H1 (cell line): ENCODE measurements around the gene LRP8. TPM values are rescaled to one million over a fixed set of nuclear protein-coding genes. Genes with fewer than 3 reads are reported as not detected.

Experiments
- CTCF ChIA-PET: fragments of 300-600 bp; sonication (Branson Sonifier 250); formaldehyde crosslinking; loops from one replicate; lab custom pipeline; 2021; ENCODE audit not compliant: partially characterized antibody; lab: Charles Lee
- POLR2A ChIA-PET: fragments of 300-600 bp; sonication (Branson Sonifier 250); formaldehyde crosslinking; loops from one replicate; lab custom pipeline; 2021; ENCODE audit warnings: inconsistent platforms; ENCODE audit not compliant: partially characterized antibody; lab: Charles Lee
- DNase-seq, 2 experiments: peaks; one replicate each; pipeline versions ENCODE4 v3.0.0 to v3.0.0-alpha.2; 2010 to 2022; ENCODE audit warnings: low spot score in 2 of 2, low read depth in 1 of 2, mixed read lengths in 1 of 2
- FAIRE-seq: peaks from 2 replicates; lab custom pipeline; 2011; peaks lifted over from hg19 to GRCh38; lab: Jason Lieb, UNC
- H2AFZ ChIP-seq: 2 replicates; pipeline ENCODE4 v1.8.1; 2012; ENCODE audit warnings: low read length, inconsistent platforms
- H2AK5ac ChIP-seq: 2 replicates; pipeline ENCODE4 v1.6.1; 2013; ENCODE audit warnings: low read depth, low read length
- H2BK120ac ChIP-seq: replicated peaks from 2 replicates; pipeline ENCODE3; 2013; ENCODE audit warnings: low read depth, low read length, inconsistent platforms
- H2BK12ac ChIP-seq: 2 replicates; pipeline ENCODE4 v1.6.1; 2013; ENCODE audit warnings: low read depth, low read length
- H2BK15ac ChIP-seq: 2 replicates; pipeline ENCODE4 v1.6.1; 2013; ENCODE audit warnings: low read length
- H2BK20ac ChIP-seq: 2 replicates; pipeline ENCODE4 v1.6.1; 2013; ENCODE audit warnings: low read length
- H2BK5ac ChIP-seq: 2 replicates; pipeline ENCODE4 v1.6.1; 2013; ENCODE audit warnings: low read depth, low read length
- H3K14ac ChIP-seq: 2 replicates; pipeline ENCODE4 v1.6.1; 2013; ENCODE audit warnings: inconsistent platforms; ENCODE audit not compliant: insufficient read length
- H3K18ac ChIP-seq: 2 replicates; pipeline ENCODE4 v1.6.1; 2013; ENCODE audit warnings: low read length; ENCODE audit errors: extremely low read depth
- H3K23ac ChIP-seq: 2 replicates; pipeline ENCODE4 v1.6.1; 2013; ENCODE audit warnings: inconsistent platforms; ENCODE audit not compliant: insufficient read length
- H3K23me2 ChIP-seq: 2 replicates; pipeline ENCODE4 v1.6.1; 2013; ENCODE audit warnings: low read depth, low read length
- H3K27ac ChIP-seq: 2 replicates; pipeline ENCODE4 v1.6.1; 2011; ENCODE audit warnings: low read depth, low read length, inconsistent platforms
- H3K27me3 ChIP-seq, 4 experiments: replicated peaks in 1 of 4; 1 replicate in 1 of 4; 2 replicates in 3 of 4; pipeline versions ENCODE4 v1.6.1 to v1.8.1; 2011 to 2013; ENCODE audit warnings: low read length in 3 of 4, mild to moderate bottlenecking in 3 of 4, inconsistent platforms in 2 of 4, mixed read lengths in 2 of 4, moderate library complexity in 1 of 4; ENCODE audit not compliant: control insufficient read depth in 3 of 4, insufficient read depth in 3 of 4; ENCODE audit errors: extremely low read depth in 1 of 4
- H3K36me3 ChIP-seq, 4 experiments: 2 replicates each; pipeline versions ENCODE4 v1.6.1 to v1.8.1; 2011 to 2013; ENCODE audit warnings: mild to moderate bottlenecking in 4 of 4, low read length in 3 of 4, moderate library complexity in 2 of 4, control low read depth in 1 of 4, inconsistent platforms in 1 of 4; ENCODE audit not compliant: insufficient read depth in 4 of 4, control insufficient read depth in 2 of 4
- H3K4ac ChIP-seq: replicated peaks from 2 replicates; pipeline ENCODE3; 2013; ENCODE audit warnings: low read length, low read depth, mixed read lengths, inconsistent platforms; ENCODE audit not compliant: insufficient read length
- H3K4me1 ChIP-seq, 4 experiments: replicated peaks in 1 of 4; 1 replicate in 1 of 4; 2 replicates in 3 of 4; pipeline versions ENCODE4 v1.6.1 to v1.8.1; 2011 to 2013; ENCODE audit warnings: low read length in 3 of 4, inconsistent platforms in 2 of 4, mixed read lengths in 1 of 4; ENCODE audit not compliant: insufficient read depth in 4 of 4, control insufficient read depth in 3 of 4
- H3K4me2 ChIP-seq, 2 experiments: 2 replicates each; pipeline versions ENCODE4 v1.6.1 to v1.8.1; 2011 to 2013; ENCODE audit warnings: low read depth in 2 of 2, low read length in 2 of 2, control low read depth in 1 of 2, inconsistent platforms in 1 of 2, mild to moderate bottlenecking in 1 of 2; ENCODE audit not compliant: insufficient read depth in 1 of 2
- H3K4me3 ChIP-seq, 4 experiments: fragments of 200-600, 300-600 bp in 1 of 4; sonication (generic), shearing (Covaris generic), sonication (Bioruptor Twin) in 1 of 4; 2 replicates each; pipeline versions ENCODE4 v1.5.1 to v1.8.1; 2011 to 2016; ENCODE audit warnings: low read length in 4 of 4, low read depth in 3 of 4, control low read depth in 2 of 4, inconsistent platforms in 2 of 4, mild to moderate bottlenecking in 2 of 4, mixed read lengths in 1 of 4, moderate library complexity in 1 of 4; ENCODE audit not compliant: insufficient read depth in 2 of 4; ENCODE audit errors: extremely low read depth in 1 of 4
- H3K56ac ChIP-seq: replicated peaks from 2 replicates; pipeline ENCODE3; 2013; ENCODE audit warnings: low read depth, mild to moderate bottlenecking, mixed read lengths, low read length, inconsistent platforms; ENCODE audit not compliant: insufficient read length
- H3K79me1 ChIP-seq: 2 replicates; pipeline ENCODE4 v1.6.1; 2013; ENCODE audit warnings: low read depth, low read length, control low read depth
- H3K79me2 ChIP-seq, 2 experiments: 2 replicates each; pipeline versions ENCODE4 v1.6.1 to v1.8.1; 2012 to 2013; ENCODE audit warnings: low read length in 2 of 2, mild to moderate bottlenecking in 2 of 2, inconsistent platforms in 1 of 2; ENCODE audit not compliant: insufficient read depth in 2 of 2, control insufficient read depth in 1 of 2
- H3K9ac ChIP-seq, 4 experiments: replicated peaks in 1 of 4; 1 replicate in 1 of 4; 2 replicates in 3 of 4; pipeline versions ENCODE4 v1.6.1 to v1.8.1; 2011 to 2013; ENCODE audit warnings: low read depth in 3 of 4, low read length in 3 of 4, control low read depth in 2 of 4, mild to moderate bottlenecking in 2 of 4, moderate library complexity in 2 of 4, inconsistent platforms in 1 of 4; ENCODE audit errors: extremely low read depth in 1 of 4
- H3K9me3 ChIP-seq, 2 experiments: 2 replicates each; pipeline versions ENCODE4 v1.6.1 to v1.8.1; 2012 to 2013; ENCODE audit warnings: mild to moderate bottlenecking in 2 of 2, moderate library complexity in 2 of 2, control low read depth in 1 of 2, inconsistent platforms in 1 of 2, low read depth in 1 of 2, low read length in 1 of 2, mixed read lengths in 1 of 2; ENCODE audit not compliant: insufficient read depth in 2 of 2
- H4K20me1 ChIP-seq, 2 experiments: replicated peaks in 1 of 2; 2 replicates each; pipeline versions ENCODE3 to v1.8.1; 2011 to 2013; ENCODE audit warnings: inconsistent platforms in 2 of 2, low read length in 2 of 2, mild to moderate bottlenecking in 1 of 2; ENCODE audit not compliant: insufficient read depth in 2 of 2, control insufficient read depth in 1 of 2
- H4K5ac ChIP-seq: 2 replicates; pipeline ENCODE4 v1.6.1; 2013; ENCODE audit warnings: low read length, low read depth, mixed read lengths, inconsistent platforms; ENCODE audit not compliant: insufficient read length
- H4K8ac ChIP-seq: 2 replicates; pipeline ENCODE4 v1.8.0; 2013; ENCODE audit warnings: mild to moderate bottlenecking, moderate library complexity, low read length, inconsistent platforms; ENCODE audit not compliant: insufficient read depth; ENCODE audit errors: extremely low read depth
- H4K91ac ChIP-seq: replicated peaks from 2 replicates; pipeline ENCODE3; 2013; ENCODE audit warnings: low read length, mixed read lengths, inconsistent platforms; ENCODE audit not compliant: insufficient read length
- CHD1 ChIP-seq: IDR thresholded peaks from 2 replicates; pipeline ENCODE4 v1.6.1; 2012; ENCODE audit warnings: low read depth, low read length, improper control_type of control experiment
- CHD2 ChIP-seq: IDR thresholded peaks from 2 replicates; pipeline ENCODE4 v1.6.1; 2012; ENCODE audit warnings: low read length, improper control_type of control experiment
- GTF2F1 ChIP-seq: IDR thresholded peaks from 2 replicates; pipeline ENCODE4 v1.6.1; 2012; ENCODE audit warnings: low read depth, low read length, improper control_type of control experiment, borderline replicate concordance
- SAP30 ChIP-seq: fragments of 300-600 bp; sonication (generic); IDR thresholded peaks from 2 replicates; pipeline ENCODE4 v1.7.1; 2012; ENCODE audit warnings: low read length, moderate library complexity, mild to moderate bottlenecking, inconsistent platforms; ENCODE audit not compliant: insufficient read depth, insufficient replicate concordance
- SP1 ChIP-seq: IDR thresholded peaks from 2 replicates; pipeline ENCODE4 v1.6.1; 2011; ENCODE audit warnings: low read depth, low read length
- SP2 ChIP-seq: IDR thresholded peaks from 2 replicates; pipeline ENCODE4 v1.6.1; 2012; ENCODE audit warnings: mild to moderate bottlenecking, low read length, inconsistent platforms
- USF2 ChIP-seq: IDR thresholded peaks from 2 replicates; pipeline ENCODE4 v1.6.1; 2011; ENCODE audit warnings: low read length, improper control_type of control experiment
- WGBS, 2 experiments: shearing (Covaris generic) in 1 of 2; methylation state at CpG; one replicate each; pipeline versions ENCODE4 v1.1.6 to v1.1.7; 2013 to 2015; ENCODE audit warnings: low lambda C conversion rate in 2 of 2, mixed read lengths in 2 of 2, inconsistent platforms in 1 of 2, low coverage in 1 of 2, missing lambda C conversion rate in 1 of 2; ENCODE audit not compliant: insufficient replicate concordance in 2 of 2, insufficient coverage in 1 of 2, insufficient read length in 1 of 2; ENCODE audit errors: extremely low coverage in 1 of 2, missing lambda C conversion rate in 1 of 2; 5-methylcytosine and 5-hydroxymethylcytosine counted together
- polyA plus RNA-seq, 7 experiments: library from polyadenylated mRNA; depleted of rRNA in 3 of 7; stranded (reverse) in 5 of 7; unstranded in 2 of 7; fragments of >200 nt in 5 of 7; fragments of 200-250 nt in 2 of 7; gene quantifications; 1 replicate in 5 of 7; 2 replicates in 1 of 7; 4 replicates in 1 of 7; pipeline versions ENCODE4 v1.2.1 to v1.2.3, GENCODE V29; 2011 to 2013; ENCODE audit warnings: missing spikeins in 2 of 7, mixed read lengths in 2 of 7
- total RNA-seq: library from RNA; stranded (reverse); fragmentation: NEBNext Ultra II Directional; extraction: Animal tissue kit (Norgen Biotek cat#: 25700); gene quantifications from 2 replicates; pipeline ENCODE4 v1.2.1, GENCODE V29; 2021

The LRP8 gene
- total and polyA plus RNA-seq, 2 of the 8 experiments (the other 6 are each of a cell fraction or from before 2014, with no cell fraction given): 63.2 to 66.4 TPM

- Histone ChIP-seq H4K91ac (no peak overlapping the region), H3K23me2 (no peaks in the 10 kb centered on the region; the same call in 1 of the 2 replicates), H3K23ac (no peak overlapping the region), H3K79me2 (no peaks in the 10 kb centered on the region), H3K4me1 (no peaks in the 10 kb centered on the region; a peak in 1 of 7 replicates), H3K9ac (no peak overlapping the region), H2AFZ (no peak overlapping the region), H3K4me3 (no peak overlapping the region), H2BK20ac (no peak overlapping the region), H3K4me2 (no peak overlapping the region), H4K8ac (no peak overlapping the region), H3K18ac (no peak overlapping the region), H3K9me3 (no peaks in the 10 kb centered on the region), H3K56ac (no peak overlapping the region), H4K5ac (no peak overlapping the region), H3K36me3 (no peaks in the 10 kb centered on the region), H3K4ac (no peak overlapping the region), H3K27me3 (peaks cover 0 to 5% (median under 1%) of the 10 kb centered on the region in 4 experiments; a peak in 3 of 7 replicates), H2BK120ac (no peak overlapping the region), H3K14ac (no peak overlapping the region), H3K27ac (no peak overlapping the region), H2BK15ac (no peak overlapping the region), H2AK5ac (0 out of 2 replicates have a peak overlapping the region, but pooled peaks have one; percentile 19), H3K79me1 (no peaks in the 10 kb centered on the region), H2BK12ac (no peak overlapping the region), H2BK5ac (no peak overlapping the region), H4K20me1 (no peaks in the 10 kb centered on the region)
- DNase-seq (peak in 1 of 2 experiments; percentile 27), FAIRE-seq (no peak)
- CTCF ChIA-PET: interaction anchor here (0.7 to 1.6 kb wide), 4 partner anchors 51 to 289 kb away, joined by 3 to 5 read pairs (median 4); no protein-coding TSS in a partner anchor
- TF ChIP-seq CHD1 (no peak), CHD2 (no peak), USF2 (no peak), GTF2F1 (no peak), SP2 (no peak), SP1 (no peak), SAP30 (no peak)
- POLR2A ChIA-PET: interaction anchor here (1.8 kb wide), 1 partner anchor 16 kb away, joined by 6 read pairs; no protein-coding TSS in a partner anchor
- WGBS, 2 experiments: 82% methylated on average over 6 of the region's 7 CpGs; no CpG with 5 or more reads in 1 of the 2 experiments
Observed at GRCh38 chr1:53341961-53342707, 14.3 kb upstream of the LRP8 start.
